ENCODE measurements around the gene MAP7. TPM values are rescaled to one million over a fixed set of nuclear protein-coding genes. Genes with fewer than 3 reads are reported as not detected.

MAP7 gene
- total and polyA plus RNA-seq, 2 experiments from 2014 or later: 44.7 to 49.2 TPM

GRCh38 chr6:136539967-136540652, 10.1 kb downstream of the MAP7 start:
- Mint-ChIP-seq H3K4me3 (no peak overlapping the region), H3K27me3 (ENCODE audit: insufficient read depth, low read depth, poor library complexity) (peaks cover 1% of the 10 kb centered on the region), H3K27ac (no peak overlapping the region), H3K36me3 (ENCODE audit: low read depth) (peaks cover 10% of the 10 kb centered on the region; the same call in 2 of the 3 replicates), H3K9me3 (no peaks in the 10 kb centered on the region), H3K4me1 (peaks cover 53% of the 10 kb centered on the region)
- TF ChIP-seq POLR2AphosphoS5 (IDR thresholded peaks at IDR 0.05; ENCODE audit: low read depth) (no peak), CTCF (conservative IDR thresholded peaks at IDR 0.05; ENCODE audit: low read depth in 2 of 2) (no peak), CREB1 (CRISPR knock-in tag; IDR thresholded peaks at IDR 0.05; ENCODE audit: low read depth) (no peak), ZNF331 (CRISPR knock-in tag; IDR thresholded peaks at IDR 0.05; ENCODE audit: low read depth) (no peak), NANOG (IDR thresholded peaks at IDR 0.05; ENCODE audit: borderline replicate concordance) (no peak), EZH2 (IDR thresholded peaks at IDR 0.05; ENCODE audit: low read depth, unreplicated experiment) (no peak), EZH2phosphoT487 (IDR thresholded peaks at IDR 0.05; ENCODE audit: unreplicated experiment) (no peak), ZNF114 (CRISPR knock-in tag; IDR thresholded peaks at IDR 0.05) (no peak), STAT1 (IDR thresholded peaks at IDR 0.05; ENCODE audit: unreplicated experiment) (no peak), JUNB (IDR thresholded peaks at IDR 0.05; ENCODE audit: unreplicated experiment) (no peak), ETS1 (IDR thresholded peaks at IDR 0.05) (no peak)
- TF ChIP-seq, protein P1, sequence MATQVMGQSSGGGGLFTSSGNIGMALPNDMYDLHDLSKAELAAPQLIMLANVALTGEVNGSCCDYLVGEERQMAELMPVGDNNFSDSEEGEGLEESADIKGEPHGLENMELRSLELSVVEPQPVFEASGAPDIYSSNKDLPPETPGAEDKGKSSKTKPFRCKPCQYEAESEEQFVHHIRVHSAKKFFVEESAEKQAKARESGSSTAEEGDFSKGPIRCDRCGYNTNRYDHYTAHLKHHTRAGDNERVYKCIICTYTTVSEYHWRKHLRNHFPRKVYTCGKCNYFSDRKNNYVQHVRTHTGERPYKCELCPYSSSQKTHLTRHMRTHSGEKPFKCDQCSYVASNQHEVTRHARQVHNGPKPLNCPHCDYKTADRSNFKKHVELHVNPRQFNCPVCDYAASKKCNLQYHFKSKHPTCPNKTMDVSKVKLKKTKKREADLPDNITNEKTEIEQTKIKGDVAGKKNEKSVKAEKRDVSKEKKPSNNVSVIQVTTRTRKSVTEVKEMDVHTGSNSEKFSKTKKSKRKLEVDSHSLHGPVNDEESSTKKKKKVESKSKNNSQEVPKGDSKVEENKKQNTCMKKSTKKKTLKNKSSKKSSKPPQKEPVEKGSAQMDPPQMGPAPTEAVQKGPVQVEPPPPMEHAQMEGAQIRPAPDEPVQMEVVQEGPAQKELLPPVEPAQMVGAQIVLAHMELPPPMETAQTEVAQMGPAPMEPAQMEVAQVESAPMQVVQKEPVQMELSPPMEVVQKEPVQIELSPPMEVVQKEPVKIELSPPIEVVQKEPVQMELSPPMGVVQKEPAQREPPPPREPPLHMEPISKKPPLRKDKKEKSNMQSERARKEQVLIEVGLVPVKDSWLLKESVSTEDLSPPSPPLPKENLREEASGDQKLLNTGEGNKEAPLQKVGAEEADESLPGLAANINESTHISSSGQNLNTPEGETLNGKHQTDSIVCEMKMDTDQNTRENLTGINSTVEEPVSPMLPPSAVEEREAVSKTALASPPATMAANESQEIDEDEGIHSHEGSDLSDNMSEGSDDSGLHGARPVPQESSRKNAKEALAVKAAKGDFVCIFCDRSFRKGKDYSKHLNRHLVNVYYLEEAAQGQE (IDR thresholded peaks at IDR 0.05; ENCODE audit: unreplicated experiment): no peak
- TF ChIP-seq, protein P2, sequence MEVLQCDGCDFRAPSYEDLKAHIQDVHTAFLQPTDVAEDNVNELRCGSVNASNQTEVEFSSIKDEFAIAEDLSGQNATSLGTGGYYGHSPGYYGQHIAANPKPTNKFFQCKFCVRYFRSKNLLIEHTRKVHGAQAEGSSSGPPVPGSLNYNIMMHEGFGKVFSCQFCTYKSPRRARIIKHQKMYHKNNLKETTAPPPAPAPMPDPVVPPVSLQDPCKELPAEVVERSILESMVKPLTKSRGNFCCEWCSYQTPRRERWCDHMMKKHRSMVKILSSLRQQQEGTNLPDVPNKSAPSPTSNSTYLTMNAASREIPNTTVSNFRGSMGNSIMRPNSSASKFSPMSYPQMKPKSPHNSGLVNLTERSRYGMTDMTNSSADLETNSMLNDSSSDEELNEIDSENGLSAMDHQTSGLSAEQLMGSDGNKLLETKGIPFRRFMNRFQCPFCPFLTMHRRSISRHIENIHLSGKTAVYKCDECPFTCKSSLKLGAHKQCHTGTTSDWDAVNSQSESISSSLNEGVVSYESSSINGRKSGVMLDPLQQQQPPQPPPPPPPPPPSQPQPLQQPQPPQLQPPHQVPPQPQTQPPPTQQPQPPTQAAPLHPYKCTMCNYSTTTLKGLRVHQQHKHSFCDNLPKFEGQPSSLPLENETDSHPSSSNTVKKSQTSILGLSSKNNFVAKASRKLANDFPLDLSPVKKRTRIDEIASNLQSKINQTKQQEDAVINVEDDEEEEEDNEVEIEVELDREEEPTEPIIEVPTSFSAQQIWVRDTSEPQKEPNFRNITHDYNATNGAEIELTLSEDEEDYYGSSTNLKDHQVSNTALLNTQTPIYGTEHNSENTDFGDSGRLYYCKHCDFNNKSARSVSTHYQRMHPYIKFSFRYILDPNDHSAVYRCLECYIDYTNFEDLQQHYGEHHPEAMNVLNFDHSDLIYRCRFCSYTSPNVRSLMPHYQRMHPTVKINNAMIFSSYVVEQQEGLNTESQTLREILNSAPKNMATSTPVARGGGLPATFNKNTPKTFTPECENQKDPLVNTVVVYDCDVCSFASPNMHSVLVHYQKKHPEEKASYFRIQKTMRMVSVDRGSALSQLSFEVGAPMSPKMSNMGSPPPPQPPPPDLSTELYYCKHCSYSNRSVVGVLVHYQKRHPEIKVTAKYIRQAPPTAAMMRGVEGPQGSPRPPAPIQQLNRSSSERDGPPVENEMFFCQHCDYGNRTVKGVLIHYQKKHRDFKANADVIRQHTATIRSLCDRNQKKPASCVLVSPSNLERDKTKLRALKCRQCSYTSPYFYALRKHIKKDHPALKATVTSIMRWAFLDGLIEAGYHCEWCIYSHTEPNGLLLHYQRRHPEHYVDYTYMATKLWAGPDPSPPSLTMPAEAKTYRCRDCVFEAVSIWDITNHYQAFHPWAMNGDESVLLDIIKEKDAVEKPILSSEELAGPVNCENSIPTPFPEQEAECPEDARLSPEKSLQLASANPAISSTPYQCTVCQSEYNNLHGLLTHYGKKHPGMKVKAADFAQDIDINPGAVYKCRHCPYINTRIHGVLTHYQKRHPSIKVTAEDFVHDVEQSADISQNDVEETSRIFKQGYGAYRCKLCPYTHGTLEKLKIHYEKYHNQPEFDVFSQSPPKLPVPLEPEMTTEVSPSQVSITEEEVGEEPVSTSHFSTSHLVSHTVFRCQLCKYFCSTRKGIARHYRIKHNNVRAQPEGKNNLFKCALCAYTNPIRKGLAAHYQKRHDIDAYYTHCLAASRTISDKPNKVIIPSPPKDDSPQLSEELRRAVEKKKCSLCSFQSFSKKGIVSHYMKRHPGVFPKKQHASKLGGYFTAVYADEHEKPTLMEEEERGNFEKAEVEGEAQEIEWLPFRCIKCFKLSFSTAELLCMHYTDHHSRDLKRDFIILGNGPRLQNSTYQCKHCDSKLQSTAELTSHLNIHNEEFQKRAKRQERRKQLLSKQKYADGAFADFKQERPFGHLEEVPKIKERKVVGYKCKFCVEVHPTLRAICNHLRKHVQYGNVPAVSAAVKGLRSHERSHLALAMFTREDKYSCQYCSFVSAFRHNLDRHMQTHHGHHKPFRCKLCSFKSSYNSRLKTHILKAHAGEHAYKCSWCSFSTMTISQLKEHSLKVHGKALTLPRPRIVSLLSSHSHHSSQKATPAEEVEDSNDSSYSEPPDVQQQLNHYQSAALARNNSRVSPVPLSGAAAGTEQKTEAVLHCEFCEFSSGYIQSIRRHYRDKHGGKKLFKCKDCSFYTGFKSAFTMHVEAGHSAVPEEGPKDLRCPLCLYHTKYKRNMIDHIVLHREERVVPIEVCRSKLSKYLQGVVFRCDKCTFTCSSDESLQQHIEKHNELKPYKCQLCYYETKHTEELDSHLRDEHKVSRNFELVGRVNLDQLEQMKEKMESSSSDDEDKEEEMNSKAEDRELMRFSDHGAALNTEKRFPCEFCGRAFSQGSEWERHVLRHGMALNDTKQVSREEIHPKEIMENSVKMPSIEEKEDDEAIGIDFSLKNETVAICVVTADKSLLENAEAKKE (CRISPR knock-in tag; IDR thresholded peaks at IDR 0.05): no peak
- Histone ChIP-seq H3K79me2 (replicated peaks; ENCODE audit: insufficient read depth) (peaks cover 100% of the 10 kb centered on the region), H3K4me1 (ENCODE audit: insufficient read depth) (peaks cover 61% of the 10 kb centered on the region), H3F3A (replicated peaks; ENCODE audit: low read depth) (0 out of 2 replicates have a peak, but pooled peaks cover 6% of the 10 kb centered on the region), H2AFZ (no peak overlapping the region), H4K20me1 (replicated peaks; ENCODE audit: insufficient read depth) (peaks cover 25% of the 10 kb centered on the region), H3K9me2 (ENCODE audit: insufficient read depth) (no peaks in the 10 kb centered on the region), H3K4me3 (no peak overlapping the region), H3K36me3 (ENCODE audit: insufficient read depth) (no peaks in the 10 kb centered on the region), H3K27ac (ENCODE audit: low read depth) (no peak overlapping the region), H3K4me2 (no peak overlapping the region; the same call in none of the 2 replicates), H3K27me3 (ENCODE audit: insufficient read depth) (no peaks in the 10 kb centered on the region)
- peak; percentile 64 for ATAC-seq
- DNase-seq (ENCODE audit: low spot score): no peak
